ENCODE data around the gene TMEM240. TPM values are rescaled to one million over a fixed set of nuclear protein-coding genes. Genes with fewer than 3 reads are reported as not detected.

Gene TMEM240
- total and polyA plus RNA-seq, 10 of the 15 experiments (the other 5 are each of a cell fraction or from before 2014, with no cell fraction given): 0.17 to 0.49 TPM; not detected in 8

DNA sequence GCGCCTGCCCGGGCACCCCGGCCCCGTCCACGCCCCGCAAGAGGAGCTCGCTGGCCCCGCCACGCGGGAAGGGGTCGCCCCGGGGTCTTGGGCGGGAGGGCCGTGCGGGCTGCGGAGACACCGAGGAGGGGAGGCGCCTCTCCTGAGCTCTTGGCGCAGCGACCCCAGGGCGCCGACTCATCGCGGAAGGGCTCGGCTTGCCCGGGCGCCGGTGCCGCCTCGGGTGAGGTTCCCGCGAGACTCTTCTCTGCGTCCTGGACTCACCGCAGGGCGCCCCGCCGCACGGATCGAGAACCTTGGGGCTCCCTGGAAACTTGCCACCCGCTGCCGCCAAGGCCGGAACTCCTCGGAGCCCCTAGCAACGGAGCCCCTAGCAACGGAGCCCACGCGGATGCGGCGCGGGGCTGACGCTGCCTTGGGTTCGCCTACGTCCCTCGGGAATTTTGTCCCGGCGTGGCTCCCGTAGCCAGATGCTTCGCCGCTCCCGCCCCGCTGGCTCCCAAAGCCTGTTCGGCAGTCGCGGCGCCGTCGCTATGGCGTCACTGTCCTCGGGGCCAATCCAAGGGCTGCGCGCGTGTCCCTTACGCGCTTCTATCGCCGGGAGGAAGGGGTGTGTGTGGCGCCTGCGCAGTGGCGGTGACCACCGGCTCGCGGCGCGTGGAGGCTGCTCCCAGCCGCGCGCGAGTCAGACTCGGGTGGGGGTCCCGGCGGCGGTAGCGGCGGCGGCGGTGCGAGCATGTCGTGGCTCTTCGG, 28.7 kb downstream of the TMEM240 start, which contains the start of gene ATAD3A (continued):
- TF ChIP-seq, protein P1, sequence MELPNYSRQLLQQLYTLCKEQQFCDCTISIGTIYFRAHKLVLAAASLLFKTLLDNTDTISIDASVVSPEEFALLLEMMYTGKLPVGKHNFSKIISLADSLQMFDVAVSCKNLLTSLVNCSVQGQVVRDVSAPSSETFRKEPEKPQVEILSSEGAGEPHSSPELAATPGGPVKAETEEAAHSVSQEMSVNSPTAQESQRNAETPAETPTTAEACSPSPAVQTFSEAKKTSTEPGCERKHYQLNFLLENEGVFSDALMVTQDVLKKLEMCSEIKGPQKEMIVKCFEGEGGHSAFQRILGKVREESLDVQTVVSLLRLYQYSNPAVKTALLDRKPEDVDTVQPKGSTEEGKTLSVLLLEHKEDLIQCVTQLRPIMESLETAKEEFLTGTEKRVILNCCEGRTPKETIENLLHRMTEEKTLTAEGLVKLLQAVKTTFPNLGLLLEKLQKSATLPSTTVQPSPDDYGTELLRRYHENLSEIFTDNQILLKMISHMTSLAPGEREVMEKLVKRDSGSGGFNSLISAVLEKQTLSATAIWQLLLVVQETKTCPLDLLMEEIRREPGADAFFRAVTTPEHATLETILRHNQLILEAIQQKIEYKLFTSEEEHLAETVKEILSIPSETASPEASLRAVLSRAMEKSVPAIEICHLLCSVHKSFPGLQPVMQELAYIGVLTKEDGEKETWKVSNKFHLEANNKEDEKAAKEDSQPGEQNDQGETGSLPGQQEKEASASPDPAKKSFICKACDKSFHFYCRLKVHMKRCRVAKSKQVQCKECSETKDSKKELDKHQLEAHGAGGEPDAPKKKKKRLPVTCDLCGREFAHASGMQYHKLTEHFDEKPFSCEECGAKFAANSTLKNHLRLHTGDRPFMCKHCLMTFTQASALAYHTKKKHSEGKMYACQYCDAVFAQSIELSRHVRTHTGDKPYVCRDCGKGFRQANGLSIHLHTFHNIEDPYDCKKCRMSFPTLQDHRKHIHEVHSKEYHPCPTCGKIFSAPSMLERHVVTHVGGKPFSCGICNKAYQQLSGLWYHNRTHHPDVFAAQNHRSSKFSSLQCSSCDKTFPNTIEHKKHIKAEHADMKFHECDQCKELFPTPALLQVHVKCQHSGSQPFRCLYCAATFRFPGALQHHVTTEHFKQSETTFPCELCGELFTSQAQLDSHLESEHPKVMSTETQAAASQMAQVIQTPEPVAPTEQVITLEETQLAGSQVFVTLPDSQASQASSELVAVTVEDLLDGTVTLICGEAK (IDR thresholded peaks at IDR 0.05; ENCODE audit: borderline replicate concordance): peak; percentile 46; the same call in 1 of the 2 replicates
- TF ChIP-seq KLF5 (IDR thresholded peaks at IDR 0.05; ENCODE audit: partially characterized antibody): no peak
- peak; percentile 69 for TF ChIP-seq NR2F1 (conservative IDR thresholded peaks at IDR 0.05)
- TF ChIP-seq, protein P2, sequence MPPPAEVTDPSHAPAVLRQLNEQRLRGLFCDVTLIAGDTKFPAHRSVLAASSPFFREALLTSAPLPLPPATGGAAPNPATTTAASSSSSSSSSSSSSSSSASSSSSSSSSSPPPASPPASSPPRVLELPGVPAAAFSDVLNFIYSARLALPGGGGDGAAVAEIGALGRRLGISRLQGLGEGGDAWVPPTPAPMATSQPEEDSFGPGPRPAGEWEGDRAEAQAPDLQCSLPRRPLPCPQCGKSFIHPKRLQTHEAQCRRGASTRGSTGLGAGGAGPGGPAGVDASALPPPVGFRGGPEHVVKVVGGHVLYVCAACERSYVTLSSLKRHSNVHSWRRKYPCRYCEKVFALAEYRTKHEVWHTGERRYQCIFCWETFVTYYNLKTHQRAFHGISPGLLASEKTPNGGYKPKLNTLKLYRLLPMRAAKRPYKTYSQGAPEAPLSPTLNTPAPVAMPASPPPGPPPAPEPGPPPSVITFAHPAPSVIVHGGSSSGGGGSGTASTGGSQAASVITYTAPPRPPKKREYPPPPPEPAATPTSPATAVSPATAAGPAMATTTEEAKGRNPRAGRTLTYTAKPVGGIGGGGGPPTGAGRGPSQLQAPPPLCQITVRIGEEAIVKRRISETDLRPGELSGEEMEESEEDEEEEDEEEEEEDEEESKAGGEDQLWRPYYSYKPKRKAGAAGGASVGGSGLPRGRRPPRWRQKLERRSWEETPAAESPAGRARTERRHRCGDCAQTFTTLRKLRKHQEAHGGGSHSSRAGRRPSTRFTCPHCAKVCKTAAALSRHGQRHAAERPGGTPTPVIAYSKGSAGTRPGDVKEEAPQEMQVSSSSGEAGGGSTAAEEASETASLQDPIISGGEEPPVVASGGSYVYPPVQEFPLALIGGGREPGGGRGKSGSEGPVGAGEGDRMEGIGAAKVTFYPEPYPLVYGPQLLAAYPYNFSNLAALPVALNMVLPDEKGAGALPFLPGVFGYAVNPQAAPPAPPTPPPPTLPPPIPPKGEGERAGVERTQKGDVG (CRISPR knock-in tag; IDR thresholded peaks at IDR 0.05): no peak
- peak; percentile 79; the same call in 1 of the 2 replicates for TF ChIP-seq SIN3A (IDR thresholded peaks at IDR 0.05; ENCODE audit: low read depth, low read length)
- TF ChIP-seq, protein P3, sequence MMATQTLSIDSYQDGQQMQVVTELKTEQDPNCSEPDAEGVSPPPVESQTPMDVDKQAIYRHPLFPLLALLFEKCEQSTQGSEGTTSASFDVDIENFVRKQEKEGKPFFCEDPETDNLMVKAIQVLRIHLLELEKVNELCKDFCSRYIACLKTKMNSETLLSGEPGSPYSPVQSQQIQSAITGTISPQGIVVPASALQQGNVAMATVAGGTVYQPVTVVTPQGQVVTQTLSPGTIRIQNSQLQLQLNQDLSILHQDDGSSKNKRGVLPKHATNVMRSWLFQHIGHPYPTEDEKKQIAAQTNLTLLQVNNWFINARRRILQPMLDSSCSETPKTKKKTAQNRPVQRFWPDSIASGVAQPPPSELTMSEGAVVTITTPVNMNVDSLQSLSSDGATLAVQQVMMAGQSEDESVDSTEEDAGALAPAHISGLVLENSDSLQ (IDR thresholded peaks at IDR 0.05): peak; percentile 11; the same call in 1 of the 2 replicates
- TF ChIP-seq IKZF2 (IDR thresholded peaks at IDR 0.05): peak; percentile 45 to 66; a peak in 2 of 4 replicates
- TF ChIP-seq IRF4 (IDR thresholded peaks at IDR 0.05; ENCODE audit: low read depth, low read length): no peak
- peak; percentile 84; the same call in 1 of the 2 replicates for TF ChIP-seq CBFB (IDR thresholded peaks at IDR 0.05; ENCODE audit: low read depth)
- TF ChIP-seq RAD21 (IDR thresholded peaks at IDR 0.05; ENCODE audit: insufficient read depth, low read depth, low read length): no peak
- peak; percentile 80; the same call in 1 of the 2 replicates for TF ChIP-seq RCOR1 (conservative IDR thresholded peaks at IDR 0.05; ENCODE audit: low read depth, low read length)

Data from GM12878 (cell line).